Right atrium auricular region (tissue), 2 donors: Measurements from ENCODE around the gene TFCP2L1. TPM values are rescaled to one million over a fixed set of nuclear protein-coding genes. Genes with fewer than 3 reads are reported as not detected.
"Not testable (repeated sequence)": the region's sequence is repeated elsewhere in the genome, so short reads cannot be mapped to it uniquely, and the experiment has no call there.

Source experiments
- DNase-seq: peaks from one replicate; pipeline ENCODE4 v3.0.0-alpha.2; 2019; ENCODE audit warnings: low spot score
- H3K27ac ChIP-seq, 2 donors: fragments of 200-600 bp; sonication (generic); 1 replicate in 1 of 2; 2 replicates in 1 of 2; pipeline ENCODE4 v1.5.1; 2016 to 2019
- H3K27me3 ChIP-seq, 2 donors: fragments of 200-600 bp; sonication (generic); one replicate each; pipeline versions ENCODE4 v1.5.1 to v1.6.0; 2017 to 2019
- H3K36me3 ChIP-seq: fragments of 200-600 bp; sonication (generic); one replicate; pipeline ENCODE4 v1.5.1; 2016
- H3K4me1 ChIP-seq, 2 donors: fragments of 200-600 bp; sonication (generic); one replicate each; pipeline versions ENCODE4 v1.5.1 to v1.6.0; 2017 to 2019
- H3K4me3 ChIP-seq, 2 donors: fragments of 200-600 bp; sonication (generic); 1 replicate in 1 of 2; 2 replicates in 1 of 2; pipeline ENCODE4 v1.5.1; 2017 to 2019; ENCODE audit warnings: mild to moderate bottlenecking in 1 of 2, moderate library complexity in 1 of 2
- H3K9me3 ChIP-seq, 2 donors: fragments of 200-600 bp; sonication (generic); one replicate each; pipeline ENCODE4 v1.5.1; 2019
- total RNA-seq, 2 donors: library from RNA; depleted of rRNA; stranded (reverse); fragments of >200 nt; gene quantifications; one replicate each; pipeline ENCODE4 v1.1.0, GENCODE V29; 2016
- TF ChIP-seq, protein P1 (sequence below), 2 donors: fragments of 200-600 bp; sonication (generic); IDR thresholded peaks; one replicate each; pipeline ENCODE4 v1.5.1; 2019; ENCODE audit warnings: antibody characterized with exemption in 2 of 2

Gene TFCP2L1
- total RNA-seq, 2 donors from 2014 or later = 0.28 to 0.44 TPM

- Histone ChIP-seq H3K4me1 (no peaks in the 10 kb centered on the region), H3K27ac (no peak overlapping the region), H3K27me3 (no peaks in the 10 kb centered on the region), H3K36me3 (no peaks in the 10 kb centered on the region), H3K4me3 (no peak overlapping the region), H3K9me3 (no peaks in the 10 kb centered on the region)
- no peak for DNase-seq
- TF ChIP-seq, protein P1, sequence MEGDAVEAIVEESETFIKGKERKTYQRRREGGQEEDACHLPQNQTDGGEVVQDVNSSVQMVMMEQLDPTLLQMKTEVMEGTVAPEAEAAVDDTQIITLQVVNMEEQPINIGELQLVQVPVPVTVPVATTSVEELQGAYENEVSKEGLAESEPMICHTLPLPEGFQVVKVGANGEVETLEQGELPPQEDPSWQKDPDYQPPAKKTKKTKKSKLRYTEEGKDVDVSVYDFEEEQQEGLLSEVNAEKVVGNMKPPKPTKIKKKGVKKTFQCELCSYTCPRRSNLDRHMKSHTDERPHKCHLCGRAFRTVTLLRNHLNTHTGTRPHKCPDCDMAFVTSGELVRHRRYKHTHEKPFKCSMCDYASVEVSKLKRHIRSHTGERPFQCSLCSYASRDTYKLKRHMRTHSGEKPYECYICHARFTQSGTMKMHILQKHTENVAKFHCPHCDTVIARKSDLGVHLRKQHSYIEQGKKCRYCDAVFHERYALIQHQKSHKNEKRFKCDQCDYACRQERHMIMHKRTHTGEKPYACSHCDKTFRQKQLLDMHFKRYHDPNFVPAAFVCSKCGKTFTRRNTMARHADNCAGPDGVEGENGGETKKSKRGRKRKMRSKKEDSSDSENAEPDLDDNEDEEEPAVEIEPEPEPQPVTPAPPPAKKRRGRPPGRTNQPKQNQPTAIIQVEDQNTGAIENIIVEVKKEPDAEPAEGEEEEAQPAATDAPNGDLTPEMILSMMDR (IDR thresholded peaks at IDR 0.05) = no peak
Measured at GRCh38 chr2:121298476-121298875, 13.5 kb upstream of the TFCP2L1 start.

DNA sequence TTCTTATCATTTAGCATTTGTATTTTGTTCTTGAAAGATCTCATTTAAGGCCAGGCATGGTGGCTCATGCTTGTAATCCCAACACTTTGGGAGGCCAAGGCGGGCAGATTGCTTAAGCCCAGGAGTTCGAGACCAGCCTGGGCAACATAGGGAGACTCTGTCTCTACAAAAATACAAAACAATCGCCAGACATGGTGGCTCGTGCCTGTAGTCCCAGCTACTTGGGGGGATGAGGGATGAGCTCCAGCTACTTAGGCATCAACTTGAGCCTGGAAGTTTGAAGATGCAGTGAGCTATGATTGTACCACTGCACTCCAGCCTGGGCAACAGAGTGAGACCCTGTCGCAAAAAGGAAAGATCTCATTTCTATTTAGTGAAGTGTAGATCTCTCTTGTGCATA lies 12.9 kb upstream of the TFCP2L1 start:
- not testable (repeated sequence) for H3K27ac ChIP-seq, H3K36me3 ChIP-seq, H3K9me3 ChIP-seq, DNase-seq, H3K4me3 ChIP-seq, H3K4me1 ChIP-seq, H3K27me3 ChIP-seq

DNA sequence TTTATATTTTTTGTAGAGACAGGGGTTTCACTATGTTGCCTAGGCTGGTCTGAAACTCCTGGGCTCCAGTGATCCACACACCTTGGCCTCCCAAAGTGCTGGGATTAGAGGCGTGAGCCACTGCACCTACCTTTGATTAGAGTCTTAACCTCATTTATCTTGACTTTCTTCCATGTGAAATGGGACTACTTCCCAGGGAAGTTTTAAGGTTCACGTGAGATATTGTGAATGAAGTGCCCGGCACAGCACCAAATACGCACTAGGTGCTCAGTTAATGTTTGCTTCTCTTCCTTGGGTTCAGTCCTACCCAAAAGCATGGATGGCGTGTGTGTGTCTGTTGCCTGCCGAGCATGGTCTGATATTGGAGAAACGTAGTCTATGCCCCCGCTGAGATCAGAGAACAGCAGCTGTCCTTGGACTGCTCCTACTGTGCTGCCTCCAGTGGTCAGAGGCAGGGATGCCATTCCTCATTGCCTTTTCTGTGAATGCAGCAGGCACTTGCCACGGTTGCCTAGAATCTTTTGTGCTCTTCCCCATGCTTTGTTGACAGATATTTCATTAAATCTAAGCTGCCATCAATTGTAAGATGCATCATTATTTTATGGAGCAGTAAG lies 12.3 kb upstream of the TFCP2L1 start:
- TF ChIP-seq, protein P1 (IDR thresholded peaks at IDR 0.05) = peak; percentile 42 to 66
- Histone ChIP-seq H3K9me3 (no peaks in the 10 kb centered on the region), H3K27me3 (no peaks in the 10 kb centered on the region), H3K4me1 (peaks cover 0 to 7% of the 10 kb centered on the region in 2 donors), H3K4me3 (no peak overlapping the region), H3K36me3 (no peaks in the 10 kb centered on the region), H3K27ac (no peak overlapping the region)
- no peak for DNase-seq

- Histone ChIP-seq H3K9me3 (no peaks in the 10 kb centered on the region), H3K4me3 (no peak overlapping the region), H3K27ac (no peak overlapping the region), H3K36me3 (no peaks in the 10 kb centered on the region), H3K4me1 (peaks cover 0 to 7% of the 10 kb centered on the region in 2 donors), H3K27me3 (no peaks in the 10 kb centered on the region)
- peak; percentile 5 for DNase-seq
- TF ChIP-seq, protein P1 (IDR thresholded peaks at IDR 0.05) = no peak
Measured at GRCh38 chr2:121295911-121296650, 11.1 kb upstream of the TFCP2L1 start.

- Histone ChIP-seq H3K4me1 (peaks cover 0 to 7% of the 10 kb centered on the region in 2 donors), H3K27me3 (no peaks in the 10 kb centered on the region), H3K4me3 (no peak overlapping the region), H3K36me3 (no peaks in the 10 kb centered on the region), H3K9me3 (no peaks in the 10 kb centered on the region), H3K27ac (no peak overlapping the region)
- DNase-seq = peak; percentile 32
- TF ChIP-seq, protein P1 (IDR thresholded peaks at IDR 0.05) = no peak
Measured at GRCh38 chr2:121294881-121295840, 10.2 kb upstream of the TFCP2L1 start.
